Esophagus (tissue), 2 donors: ENCODE results near the gene AAK1. TPM values are rescaled to one million over a fixed set of nuclear protein-coding genes. Genes with fewer than 3 reads are reported as not detected.

ENCODE experiments used
- H3K27ac ChIP-seq, 2 donors: one replicate each; pipeline ENCODE4 v1.5.1; 2013; ENCODE audit warnings: low read depth in 2 of 2, mild to moderate bottlenecking in 2 of 2, inconsistent platforms in 1 of 2, low read length in 1 of 2, moderate library complexity in 1 of 2
- H3K27me3 ChIP-seq, 2 donors: one replicate each; pipeline ENCODE4 v1.6.1; 2013; ENCODE audit warnings: low read length in 2 of 2, control low read depth in 1 of 2, mild to moderate bottlenecking in 1 of 2; ENCODE audit not compliant: insufficient read depth in 2 of 2, control insufficient read depth in 1 of 2
- H3K36me3 ChIP-seq, 2 donors: one replicate each; pipeline ENCODE4 v1.6.1; 2013; ENCODE audit warnings: low read length in 1 of 2; ENCODE audit not compliant: control insufficient read depth in 2 of 2, insufficient read depth in 2 of 2
- H3K4me1 ChIP-seq, 2 donors: one replicate each; pipeline ENCODE4 v1.6.1; 2013; ENCODE audit warnings: low read length in 1 of 2; ENCODE audit not compliant: control insufficient read depth in 2 of 2, insufficient read depth in 2 of 2
- H3K4me3 ChIP-seq, 2 donors: one replicate each; pipeline ENCODE4 v1.5.1; 2013; ENCODE audit warnings: low read length in 2 of 2, mild to moderate bottlenecking in 2 of 2, low read depth in 1 of 2, moderate library complexity in 1 of 2
- H3K9me3 ChIP-seq, 2 donors: one replicate each; pipeline ENCODE4 v1.6.1; 2013; ENCODE audit warnings: mild to moderate bottlenecking in 2 of 2, low read depth in 1 of 2, low read length in 1 of 2, moderate library complexity in 1 of 2; ENCODE audit not compliant: control insufficient read depth in 2 of 2, insufficient read depth in 1 of 2
- WGBS, 2 donors: extraction: QIAGEN DNeasy Blood & Tissue Kit; methylation state at CpG; one replicate each; pipeline ENCODE4 v1.1.7; 2013; 5-methylcytosine and 5-hydroxymethylcytosine counted together
- polyA plus RNA-seq, 2 donors: library from polyadenylated mRNA; stranded (reverse); fragments of 200-250 nt; gene quantifications; one replicate each; pipeline ENCODE4 v1.2.3, GENCODE V29; 2013
- donor health status: healthy with polysubstance abuse.
- donor health status: Bipolar disorder and iron deficiency.

The AAK1 gene
- polyA plus RNA-seq, 2 donors: 4.4 to 8.4 TPM

DNA sequence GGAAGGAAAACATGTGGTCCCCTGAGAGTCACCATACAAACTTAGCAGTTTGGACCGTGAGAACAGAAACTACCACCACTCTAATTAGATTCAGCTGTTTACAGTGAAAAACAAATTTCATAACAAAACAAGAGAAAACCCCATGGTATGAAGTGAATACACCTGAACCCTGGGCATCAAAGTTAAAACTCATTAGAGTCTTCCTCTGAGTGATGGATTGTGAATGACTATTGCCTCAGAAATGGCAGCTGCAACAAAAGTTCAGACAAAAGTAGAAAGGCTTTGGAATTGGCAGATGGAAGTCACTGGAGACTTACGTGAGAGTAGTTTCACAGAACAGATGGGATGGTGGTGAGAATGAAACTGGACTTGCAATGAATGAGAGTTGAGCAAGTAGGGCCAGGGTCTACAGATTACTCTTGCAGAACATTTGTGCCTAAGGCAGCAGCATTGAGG is 98.0 kb downstream of the AAK1 start:
- WGBS, 2 donors: 84 to 86% methylated on average over 2 of the region's 2 CpGs
- H3K4me1 ChIP-seq: no peaks in the 10 kb centered on the region
- peaks cover 0 to 3% of the 10 kb centered on the region in 2 donors for H3K36me3 ChIP-seq
- H3K27ac ChIP-seq: no peak overlapping the region
- no peaks in the 10 kb centered on the region for H3K9me3 ChIP-seq
- H3K27me3 ChIP-seq: no peaks in the 10 kb centered on the region
- no peak overlapping the region for H3K4me3 ChIP-seq

DNA sequence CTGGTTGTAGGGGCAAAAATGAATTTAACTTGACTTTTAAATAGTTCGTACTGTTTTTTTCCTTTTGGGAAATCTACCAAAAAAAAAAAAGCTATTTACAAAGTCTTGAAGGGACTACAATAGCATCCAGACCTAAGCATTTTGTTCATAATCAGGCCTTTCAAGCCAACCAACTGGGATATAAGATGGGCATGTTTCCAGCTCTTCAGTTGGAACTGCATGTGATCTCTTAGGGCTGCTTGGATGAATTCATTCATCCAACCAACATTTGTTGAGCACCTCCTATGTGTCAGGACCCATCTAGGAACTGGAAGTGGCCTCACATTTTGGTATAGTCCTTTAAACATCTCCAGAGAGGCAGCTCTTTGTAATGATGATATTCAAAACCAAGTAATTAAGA is 98.6 kb downstream of the AAK1 start:
- H3K4me1 ChIP-seq: no peaks in the 10 kb centered on the region
- WGBS, 2 donors: 84 to 90% methylated on average over 1 of the region's 1 CpG
- no peaks in the 10 kb centered on the region for H3K9me3 ChIP-seq
- H3K36me3 ChIP-seq: peaks cover 0 to 3% of the 10 kb centered on the region in 2 donors
- H3K27me3 ChIP-seq: no peaks in the 10 kb centered on the region
- H3K27ac ChIP-seq: no peak overlapping the region
- no peak overlapping the region for H3K4me3 ChIP-seq

DNA sequence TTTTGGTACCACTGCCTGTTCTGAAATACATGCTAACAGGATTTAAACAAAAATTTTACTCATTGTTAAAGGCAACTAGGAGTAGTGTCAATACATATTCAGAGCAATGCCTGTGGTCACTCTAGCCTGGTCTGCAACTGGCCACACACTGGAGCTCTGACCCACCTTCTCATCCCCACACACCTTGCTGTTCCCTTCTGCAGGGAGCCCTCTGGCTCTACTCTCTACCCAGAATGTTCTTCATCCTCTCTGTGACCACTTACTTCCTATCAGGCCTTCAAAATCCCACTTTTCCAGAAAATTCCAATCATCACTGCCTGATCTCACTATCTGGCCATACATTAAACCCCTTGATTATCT is 104.0 kb downstream of the AAK1 start:
- H3K4me1 ChIP-seq: peaks cover 0 to 3% of the 10 kb centered on the region in 2 donors
- peaks cover 0 to 11% of the 10 kb centered on the region in 2 donors for H3K36me3 ChIP-seq
- H3K27ac ChIP-seq: no peak overlapping the region
- H3K9me3 ChIP-seq: no peaks in the 10 kb centered on the region
- no peaks in the 10 kb centered on the region for H3K27me3 ChIP-seq
- H3K4me3 ChIP-seq: no peak overlapping the region

DNA sequence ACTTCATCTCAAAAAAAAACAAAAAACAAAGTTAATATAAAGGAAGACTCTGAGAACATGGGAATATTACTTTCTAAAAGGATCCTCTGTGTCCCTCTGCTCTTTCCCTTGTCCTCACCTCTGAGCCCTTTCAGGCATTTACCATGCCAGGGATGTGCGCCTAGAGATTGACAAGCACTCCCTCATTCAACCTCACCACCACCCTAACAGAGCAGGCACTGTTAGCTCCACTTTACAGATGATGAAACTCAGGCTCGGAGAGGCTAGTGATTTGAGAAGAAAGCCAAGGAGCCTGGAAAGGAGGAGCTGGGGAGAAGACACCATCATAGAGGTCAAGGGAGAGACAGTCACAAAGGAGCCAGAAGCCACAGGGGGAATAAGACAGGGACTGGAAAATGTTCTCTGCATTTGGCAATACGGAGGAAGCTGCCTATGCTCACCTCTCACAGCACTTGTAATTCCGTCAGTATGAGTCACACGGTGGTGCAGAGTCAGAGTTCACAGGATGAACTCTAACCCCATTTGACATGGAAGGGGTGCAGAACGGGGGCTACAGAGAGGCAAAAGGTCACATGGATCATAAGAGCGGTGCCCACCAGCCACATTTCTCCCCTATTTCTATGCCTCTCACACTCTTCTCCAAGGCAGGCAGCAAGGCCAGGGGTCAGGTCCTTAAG is 104.5 kb downstream of the AAK1 start:
- H3K27ac ChIP-seq: no peak overlapping the region
- H3K27me3 ChIP-seq: no peaks in the 10 kb centered on the region
- H3K9me3 ChIP-seq: no peaks in the 10 kb centered on the region
- WGBS, 2 donors: 85 to 90% methylated on average over 7 of the region's 7 CpGs
- no peak overlapping the region for H3K4me3 ChIP-seq
- H3K4me1 ChIP-seq: peaks cover 0 to 3% of the 10 kb centered on the region in 2 donors
- H3K36me3 ChIP-seq: peaks cover 0 to 11% of the 10 kb centered on the region in 2 donors

DNA sequence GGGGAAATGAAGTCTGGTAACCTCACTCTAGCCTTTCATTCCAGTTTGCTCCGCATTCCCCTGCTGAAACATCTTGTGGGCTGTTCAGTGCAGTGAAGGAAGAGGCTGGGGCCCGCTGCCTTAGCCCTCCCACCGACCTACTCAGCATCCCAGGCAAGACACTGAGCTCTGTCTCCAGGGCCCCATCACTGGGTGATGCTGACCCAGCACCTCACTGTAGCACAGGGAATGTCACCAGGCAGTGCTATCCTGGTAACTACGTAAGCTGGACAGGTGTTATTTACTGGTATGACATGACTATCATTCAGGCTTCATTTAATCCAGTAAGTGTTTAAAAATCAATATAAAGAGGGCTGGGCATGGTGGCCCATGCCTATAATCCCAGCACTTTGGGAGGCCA is 105.3 kb downstream of the AAK1 start:
- no peaks in the 10 kb centered on the region for H3K9me3 ChIP-seq
- no peak overlapping the region for H3K27ac ChIP-seq
- H3K4me1 ChIP-seq: peaks cover 0 to 3% of the 10 kb centered on the region in 2 donors
- H3K36me3 ChIP-seq: peaks cover 0 to 11% of the 10 kb centered on the region in 2 donors
- no peak overlapping the region for H3K4me3 ChIP-seq
- WGBS, 2 donors: 96 to 97% methylated on average over 4 of the region's 4 CpGs
- H3K27me3 ChIP-seq: no peaks in the 10 kb centered on the region

DNA sequence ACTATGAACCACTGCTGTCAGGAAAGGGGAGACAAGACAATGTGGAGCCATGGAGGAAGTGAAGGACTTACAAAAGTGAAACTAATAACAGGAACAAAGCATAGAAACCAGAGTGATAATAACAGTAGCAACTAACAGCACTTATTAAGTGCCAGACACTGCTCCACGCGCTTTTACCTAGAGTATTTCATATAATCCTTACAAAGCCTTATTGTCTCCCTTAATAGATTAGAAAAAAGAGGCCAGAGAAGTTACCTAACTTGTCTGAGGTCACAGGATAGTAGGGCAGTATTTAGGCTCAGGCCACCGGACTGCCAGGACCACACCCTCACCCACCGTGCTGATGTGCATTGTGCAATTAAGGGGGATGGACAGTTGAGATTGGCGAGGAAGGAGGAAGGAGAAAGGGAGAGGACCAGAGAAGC is 107.7 kb downstream of the AAK1 start:
- H3K4me1 ChIP-seq: peaks cover 0 to 3% of the 10 kb centered on the region in 2 donors
- H3K27me3 ChIP-seq: no peaks in the 10 kb centered on the region
- H3K4me3 ChIP-seq: no peak overlapping the region
- H3K9me3 ChIP-seq: no peaks in the 10 kb centered on the region
- peaks cover 7 to 15% of the 10 kb centered on the region in 2 donors for H3K36me3 ChIP-seq
- H3K27ac ChIP-seq: no peak overlapping the region
- 70 to 72% methylated on average over 5 of the region's 5 CpGs for WGBS, 2 donors

DNA sequence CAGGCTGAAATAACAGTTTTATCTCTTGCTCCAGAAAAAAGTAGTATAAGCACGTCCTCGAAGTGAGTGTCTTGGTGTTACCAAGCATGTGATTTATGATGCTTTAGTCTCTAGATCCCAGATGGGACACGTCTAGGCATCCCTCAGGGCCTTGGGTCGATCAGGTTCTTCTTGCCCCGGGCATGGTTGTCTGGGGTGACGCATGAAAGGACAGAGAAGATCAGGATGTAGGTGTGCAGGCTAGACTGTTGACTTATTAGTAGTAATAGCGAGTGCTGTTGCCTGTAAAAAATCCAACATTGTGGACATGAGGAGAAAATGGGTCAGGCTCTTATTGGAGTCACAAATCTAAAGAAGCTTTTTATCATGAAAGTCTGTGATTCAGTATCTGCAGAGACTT is 112.4 kb downstream of the AAK1 start:
- Histone ChIP-seq H3K36me3 (peaks cover 9 to 12% of the 10 kb centered on the region in 2 donors), H3K9me3 (no peaks in the 10 kb centered on the region), H3K4me1 (peaks cover 0 to 3% of the 10 kb centered on the region in 2 donors), H3K27ac (no peak overlapping the region), H3K27me3 (no peaks in the 10 kb centered on the region), H3K4me3 (no peak overlapping the region)
- 60 to 70% methylated on average over 7 of the region's 7 CpGs for WGBS, 2 donors

DNA sequence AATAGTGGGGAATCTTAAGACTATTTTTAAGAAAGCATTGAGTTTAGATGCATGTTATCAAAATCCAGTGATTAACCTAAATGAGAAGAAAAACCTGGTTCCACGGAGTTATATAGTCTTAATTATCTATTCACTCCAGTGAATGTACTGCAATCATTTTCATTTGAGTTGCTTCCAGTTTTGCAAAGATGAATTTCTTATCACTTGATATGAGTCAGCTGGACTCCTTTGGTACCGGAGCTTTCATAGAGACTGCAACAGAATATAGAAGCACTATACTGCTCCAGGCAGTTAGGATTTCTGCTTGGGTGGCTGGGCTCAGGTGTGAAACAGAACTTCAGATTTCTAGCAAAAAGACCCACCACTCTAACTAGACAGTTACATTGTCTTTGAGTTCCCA is 114.1 kb downstream of the AAK1 start:
- Histone ChIP-seq H3K36me3 (peaks cover 9 to 15% of the 10 kb centered on the region in 2 donors), H3K9me3 (no peaks in the 10 kb centered on the region), H3K27ac (no peak overlapping the region), H3K27me3 (no peaks in the 10 kb centered on the region), H3K4me1 (no peaks in the 10 kb centered on the region), H3K4me3 (no peak overlapping the region)
- WGBS, 2 donors: 69 to 80% methylated on average over 2 of the region's 2 CpGs

DNA sequence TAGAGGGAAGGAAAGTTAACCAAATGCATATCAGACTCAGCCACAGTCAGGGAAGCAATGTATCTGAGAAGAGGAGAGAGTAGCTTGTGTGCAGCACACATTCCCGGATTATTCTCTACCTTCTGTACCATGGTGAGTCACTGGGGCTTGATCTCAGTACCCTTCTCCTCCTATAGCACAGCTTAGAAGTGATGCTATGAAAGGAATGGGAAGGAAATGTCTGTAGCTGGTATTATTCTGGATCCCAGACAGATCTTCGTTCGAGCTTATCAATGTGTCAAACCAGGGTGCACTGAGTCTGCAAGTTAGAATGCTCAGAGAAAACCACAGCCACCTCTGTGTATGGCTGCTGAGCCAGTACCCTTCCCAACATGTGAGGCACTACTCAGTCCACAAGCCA is 118.3 kb downstream of the AAK1 start:
- WGBS, 2 donors: 71 to 72% methylated on average over 3 of the region's 3 CpGs
- Histone ChIP-seq H3K27ac (peak overlapping the region in 1 of 2 donors; percentile 3), H3K9me3 (no peaks in the 10 kb centered on the region), H3K36me3 (peaks cover 7 to 22% of the 10 kb centered on the region in 2 donors), H3K4me1 (no peaks in the 10 kb centered on the region), H3K27me3 (no peaks in the 10 kb centered on the region), H3K4me3 (no peak overlapping the region)

DNA sequence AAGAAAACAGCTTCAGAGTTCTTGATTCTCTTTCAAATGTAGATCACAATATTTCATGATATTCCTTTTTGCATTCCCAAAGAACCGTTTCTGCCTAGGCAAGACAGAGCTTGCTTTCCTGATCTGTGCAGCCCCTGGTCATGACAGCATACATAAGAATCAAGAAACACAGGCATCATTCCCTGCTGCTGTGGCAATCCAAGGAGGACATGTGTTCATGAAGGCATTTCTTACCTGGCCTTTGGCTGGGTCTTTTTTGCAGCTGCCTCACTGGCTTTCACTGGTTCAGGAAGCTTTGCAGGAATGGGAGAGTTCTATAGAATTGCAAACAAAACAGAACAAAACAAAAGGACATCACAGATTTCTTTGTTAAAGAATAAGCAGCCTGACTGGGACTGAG is 118.7 kb downstream of the AAK1 start:
- no peak overlapping the region for H3K4me3 ChIP-seq
- H3K27me3 ChIP-seq: no peaks in the 10 kb centered on the region
- H3K36me3 ChIP-seq: peaks cover 7 to 22% of the 10 kb centered on the region in 2 donors

More for the DNA sequence above, 118.7 kb downstream of the AAK1 start:
- Histone ChIP-seq H3K9me3 (no peaks in the 10 kb centered on the region), H3K27ac (no peak overlapping the region), H3K4me1 (no peaks in the 10 kb centered on the region)
- WGBS, 2 donors: 56 to 60% methylated on average over 1 of the region's 1 CpG
